HG03175 (cell line): ENCODE results near the gene EGF.
"Not testable (repeated sequence)": the region's sequence is repeated elsewhere in the genome, so short reads cannot be mapped to it uniquely, and the experiment has no call there.

Experiments used
- ATAC-seq: cut with Tn5 transposase; IDR thresholded peaks from one replicate; pipeline ENCODE4 v1.9.1; 2021; ENCODE audit warnings: mild to moderate bottlenecking, moderate library complexity; ENCODE audit not compliant: unreplicated experiment

EGF gene

DNA sequence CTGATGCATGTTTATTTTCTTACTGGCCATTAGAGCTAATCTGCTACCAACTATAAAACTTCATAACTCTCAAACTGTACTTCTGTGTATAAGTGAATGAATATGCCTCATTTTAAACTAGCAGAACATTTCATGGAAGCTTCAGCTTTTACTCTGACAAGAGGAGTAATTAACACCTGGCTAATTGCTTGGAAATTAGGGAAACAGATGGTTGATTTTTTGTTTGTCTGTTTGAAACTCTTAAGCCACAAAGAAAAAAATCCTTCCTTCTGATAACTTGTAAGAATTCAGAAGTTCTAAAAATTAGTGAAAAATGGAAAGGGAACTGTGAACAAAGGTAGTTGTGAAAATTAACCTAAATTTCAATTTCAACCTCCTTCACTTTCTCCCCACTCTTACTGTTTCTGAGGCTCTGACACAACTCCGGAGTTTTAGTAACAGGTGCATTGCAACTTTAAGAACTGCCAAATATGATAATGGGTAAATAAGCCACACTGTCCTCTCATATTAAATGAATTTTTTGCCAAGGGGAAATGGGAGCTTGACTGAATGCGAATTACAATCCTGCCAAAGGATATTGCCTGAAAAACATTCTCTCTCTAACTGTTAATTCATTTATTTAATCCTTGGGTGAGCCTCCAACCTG is 1.0 kb downstream of the EGF start:
- ATAC-seq, result no peak

DNA sequence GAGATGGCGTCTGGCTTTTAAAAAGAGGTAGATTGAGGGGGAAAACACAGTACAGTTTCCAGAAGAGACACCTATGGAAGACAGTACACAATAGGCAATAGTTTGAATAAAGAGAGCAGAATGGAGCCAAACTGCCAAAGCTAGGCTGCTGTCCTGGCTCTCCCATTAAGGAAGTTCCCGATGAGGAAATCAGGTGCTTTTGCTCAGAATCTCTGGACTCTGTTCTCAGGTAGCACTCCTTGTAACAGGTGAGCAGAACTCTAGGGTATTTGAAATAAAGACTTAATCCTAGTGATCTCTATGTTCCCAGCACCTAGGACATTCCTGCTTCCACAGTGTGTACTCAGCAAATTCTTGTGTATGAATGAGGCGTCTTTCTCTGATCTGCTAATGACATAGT is 1.6 kb downstream of the EGF start:
- no peak for ATAC-seq

DNA sequence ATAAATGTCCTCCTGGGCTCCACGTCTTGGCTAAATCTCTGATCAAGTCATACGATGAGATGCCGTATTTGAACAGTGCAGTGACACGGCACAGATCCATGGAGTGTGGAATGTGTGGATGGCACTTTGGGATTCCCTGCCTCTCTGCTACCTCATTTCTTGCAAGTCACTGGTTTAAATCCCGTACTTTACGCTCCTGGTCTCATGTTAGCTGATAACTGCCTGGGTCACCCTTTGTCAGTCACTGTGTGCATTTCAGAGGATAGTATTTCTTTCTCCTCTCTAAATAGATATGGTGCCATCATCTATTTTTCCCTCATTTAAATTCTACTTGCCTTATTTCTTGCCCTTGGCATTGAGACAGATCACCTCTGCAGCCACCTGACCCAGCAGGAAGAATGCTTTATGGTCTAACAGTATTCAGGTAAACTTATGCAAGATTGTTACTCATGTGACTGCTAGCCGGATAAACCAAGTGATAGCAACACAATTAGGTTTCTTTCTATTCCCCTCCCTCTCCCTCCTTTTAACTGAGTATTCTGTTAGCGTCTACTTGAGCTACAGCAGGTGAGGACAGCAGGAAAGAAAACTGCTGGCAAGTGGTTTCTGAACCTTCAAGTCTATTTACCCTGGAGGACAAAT is 2.8 kb downstream of the EGF start:
- ATAC-seq, result no peak

GRCh38 chr4:109916027-109916409 is 3.3 kb downstream of the EGF start:
- peak; percentile 44 for ATAC-seq

DNA sequence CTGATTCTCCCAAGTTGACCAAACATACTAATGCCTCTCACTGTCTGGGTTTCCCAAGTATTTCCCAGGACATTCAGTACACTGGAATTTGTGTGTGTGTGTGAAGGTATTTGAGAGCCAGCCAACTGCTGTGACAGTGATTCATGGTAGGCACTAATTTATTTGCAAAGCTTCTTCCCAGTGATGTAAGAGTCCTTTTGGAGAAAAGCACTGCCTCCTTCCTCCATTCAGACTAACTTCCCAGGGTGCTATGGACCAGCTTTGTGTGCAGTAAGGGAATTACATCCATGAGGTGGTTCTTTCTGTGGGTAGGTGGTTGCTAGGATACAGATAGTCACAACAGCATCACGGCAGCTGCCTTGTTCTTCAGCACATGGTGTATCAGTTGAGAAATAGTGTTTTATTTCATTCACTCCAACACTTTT is 8.7 kb downstream of the EGF start:
- no peak for ATAC-seq

DNA sequence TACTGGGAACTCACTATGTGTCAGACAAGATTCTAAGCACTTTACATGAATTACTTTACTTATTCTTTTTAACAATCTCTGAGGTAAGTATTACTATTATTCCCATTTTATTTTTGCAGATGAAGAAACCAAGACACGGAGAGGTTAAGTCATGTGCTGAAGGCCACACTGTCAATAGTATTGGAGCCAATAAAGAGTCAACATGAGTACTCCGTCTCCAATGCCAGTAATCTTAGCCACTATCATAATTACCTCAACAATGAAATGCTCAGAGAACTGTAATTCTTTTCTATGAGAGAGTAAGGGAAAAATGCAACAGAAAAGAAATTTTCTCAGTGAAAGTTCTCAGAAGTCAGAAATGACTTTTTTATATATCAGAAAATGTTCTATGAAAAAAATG is 12.7 kb downstream of the EGF start:
- ATAC-seq, result no peak

DNA sequence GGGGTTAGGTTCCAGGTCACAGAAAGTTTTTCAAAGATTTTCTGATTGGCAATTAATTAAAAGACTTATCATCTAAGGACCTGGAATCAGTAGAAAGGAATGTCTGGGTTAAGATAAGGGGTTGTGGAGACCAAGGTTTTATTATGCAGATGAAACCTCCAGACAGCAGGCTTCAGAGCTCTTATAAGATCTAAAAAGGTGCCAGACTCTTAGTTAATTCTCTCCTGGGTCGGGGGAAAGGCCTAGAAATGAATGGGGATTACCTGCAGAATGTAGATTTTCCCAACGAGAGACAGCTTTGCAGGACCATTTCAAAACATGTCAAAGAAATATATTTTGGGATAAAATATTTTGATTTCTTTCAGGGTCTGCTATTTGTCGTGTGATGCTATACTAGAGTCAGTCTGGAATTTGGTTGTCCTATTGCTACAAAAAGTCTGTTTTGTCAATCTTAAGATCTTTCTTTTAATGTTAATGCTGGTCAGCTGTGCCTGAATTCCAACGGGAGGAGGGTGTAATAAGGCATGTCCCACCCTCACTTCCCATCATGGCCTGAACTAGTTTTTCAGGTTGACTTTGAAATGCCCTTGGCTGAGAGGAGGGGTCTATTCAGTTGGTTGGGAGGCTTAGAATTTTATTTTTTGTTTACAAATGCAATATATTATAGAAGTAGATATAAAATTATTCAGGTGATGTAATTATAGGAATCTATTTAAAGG is 15.8 kb downstream of the EGF start:
- no peak for ATAC-seq

- no peak for ATAC-seq
These were observed 17.8 kb downstream of the EGF start for GRCh38 chr4:109930464-109930863.

DNA sequence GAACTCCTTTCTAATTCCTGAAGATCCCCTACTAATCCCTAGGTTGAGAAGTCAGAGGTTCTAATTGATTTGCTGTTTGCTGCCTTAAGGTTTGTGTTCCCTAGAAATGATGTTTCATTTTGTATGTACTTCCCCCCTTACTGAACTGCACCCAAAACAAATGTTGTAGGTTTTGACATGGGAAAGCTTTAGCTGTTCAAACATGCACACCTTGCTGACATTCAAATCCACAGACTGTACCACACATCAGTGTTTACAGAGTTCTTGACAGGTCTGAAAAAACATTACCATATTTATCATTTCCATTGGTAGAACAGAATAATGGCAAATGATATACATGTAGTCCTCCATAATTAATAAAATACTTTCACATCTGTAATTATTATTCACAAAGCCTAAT is 18.2 kb downstream of the EGF start:
- ATAC-seq, result no peak

- ATAC-seq, result no peak
These were observed 18.6 kb downstream of the EGF start for GRCh38 chr4:109931318-109931717.

- ATAC-seq, result not testable (repeated sequence)
These were observed 24.7 kb downstream of the EGF start for GRCh38 chr4:109937352-109937751.

DNA sequence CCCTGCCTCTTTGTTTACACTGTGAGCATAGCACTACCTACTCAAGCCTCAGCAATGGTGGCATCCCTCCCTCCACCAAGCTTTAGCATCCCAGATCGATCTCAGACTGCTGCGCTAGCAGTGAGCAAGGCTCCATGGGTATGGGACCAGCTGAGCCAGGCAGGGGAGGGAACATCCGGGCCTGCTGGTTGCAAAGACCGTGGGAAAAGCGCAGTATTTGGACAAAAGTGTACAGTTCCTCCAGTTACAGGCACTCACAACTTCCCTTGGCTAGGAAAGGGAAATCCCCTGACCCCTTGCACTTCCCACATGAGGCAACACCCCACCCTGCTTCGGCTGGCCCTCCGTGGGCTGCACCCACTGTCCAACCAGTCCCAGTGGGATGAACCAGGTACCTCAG is 26.5 kb downstream of the EGF start:
- no peak for ATAC-seq

GRCh38 chr4:109942292-109942926 is 29.7 kb downstream of the EGF start:
- no peak for ATAC-seq

DNA sequence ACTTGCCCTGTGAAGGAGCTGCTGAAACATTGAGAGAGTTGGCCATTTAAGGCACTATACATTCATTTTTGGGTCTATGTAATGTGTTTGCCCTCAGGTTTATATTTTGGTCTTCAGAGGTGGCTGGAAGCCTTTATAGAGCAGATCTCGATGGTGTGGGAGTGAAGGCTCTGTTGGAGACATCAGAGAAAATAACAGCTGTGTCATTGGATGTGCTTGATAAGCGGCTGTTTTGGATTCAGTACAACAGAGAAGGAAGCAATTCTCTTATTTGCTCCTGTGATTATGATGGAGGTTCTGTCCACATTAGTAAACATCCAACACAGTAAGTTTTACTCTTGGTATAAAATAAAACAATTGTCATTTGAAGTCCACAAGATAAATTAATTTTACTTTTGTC is 31.1 kb downstream of the EGF start:
- no peak for ATAC-seq

DNA sequence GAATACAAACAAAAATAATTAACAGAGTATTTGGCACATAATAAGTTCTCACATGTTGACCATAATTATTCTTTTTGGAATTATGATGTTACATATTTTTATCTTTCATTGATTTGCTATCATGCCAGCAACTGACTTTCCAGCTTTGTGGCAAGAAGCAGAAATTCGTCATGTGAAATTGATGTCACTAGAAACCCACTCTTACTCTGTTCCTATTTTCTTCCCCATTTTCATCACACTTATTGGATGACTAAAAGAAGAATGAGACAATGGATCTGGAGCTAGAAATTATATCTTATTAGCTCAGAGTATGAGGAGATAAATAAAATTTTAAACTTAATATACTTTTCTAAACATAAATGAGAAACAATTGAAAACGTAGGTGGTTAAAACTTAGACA is 31.9 kb downstream of the EGF start:
- no peak for ATAC-seq

DNA sequence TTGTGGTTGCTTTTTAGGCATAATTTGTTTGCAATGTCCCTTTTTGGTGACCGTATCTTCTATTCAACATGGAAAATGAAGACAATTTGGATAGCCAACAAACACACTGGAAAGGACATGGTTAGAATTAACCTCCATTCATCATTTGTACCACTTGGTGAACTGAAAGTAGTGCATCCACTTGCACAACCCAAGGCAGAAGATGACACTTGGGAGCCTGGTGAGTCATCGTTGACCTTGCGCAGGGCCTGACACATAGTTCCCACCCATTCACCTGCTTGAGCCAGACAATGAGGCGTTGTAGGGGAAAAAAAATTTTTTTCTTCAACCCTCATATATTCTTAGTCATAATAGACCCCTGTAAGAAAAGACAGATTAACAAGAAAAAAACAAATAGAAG is 32.4 kb downstream of the EGF start:
- no peak for ATAC-seq

DNA sequence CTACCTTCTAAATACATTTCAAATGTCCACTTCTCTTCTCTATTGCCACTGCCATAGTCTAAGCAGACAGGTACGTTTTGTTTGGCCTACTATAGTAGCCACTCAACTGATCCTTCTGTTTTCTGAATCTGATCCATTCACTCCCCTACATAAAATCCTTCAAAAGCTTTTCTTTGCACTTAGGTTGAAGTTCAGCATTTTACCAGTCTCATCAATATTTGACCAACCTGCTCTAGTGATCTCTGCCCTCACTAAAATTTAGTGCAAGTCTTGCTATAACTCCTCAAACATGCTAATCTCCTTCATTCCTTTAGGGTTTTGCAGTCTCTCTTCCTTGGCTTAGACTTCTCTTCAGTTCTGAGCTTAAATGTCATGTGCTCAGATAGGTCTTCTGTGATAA is 33.4 kb downstream of the EGF start:
- ATAC-seq, result no peak

DNA sequence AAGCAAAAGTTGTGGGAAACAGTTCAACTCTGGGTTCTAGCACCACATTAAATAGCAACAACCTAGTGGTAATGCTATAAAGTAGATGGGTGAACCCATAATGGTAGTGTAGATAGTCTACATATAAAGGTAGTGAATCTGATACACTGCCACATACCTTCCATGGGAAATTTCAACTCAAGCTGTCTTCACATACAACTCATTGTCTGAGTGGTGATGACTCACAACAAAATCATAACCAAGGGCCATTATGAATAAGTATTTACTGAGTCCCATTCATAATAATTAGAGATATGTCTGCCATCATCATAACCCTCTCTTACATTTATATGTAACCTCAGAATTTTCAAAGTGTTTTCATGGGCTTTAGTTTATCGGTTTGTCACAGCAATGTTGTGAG is 34.8 kb downstream of the EGF start:
- ATAC-seq, result no peak

GRCh38 chr4:109947918-109948317 is 35.2 kb downstream of the EGF start:
- ATAC-seq, result no peak

- ATAC-seq, result not testable (repeated sequence)
These were observed 36.5 kb downstream of the EGF start for GRCh38 chr4:109949099-109949718.

DNA sequence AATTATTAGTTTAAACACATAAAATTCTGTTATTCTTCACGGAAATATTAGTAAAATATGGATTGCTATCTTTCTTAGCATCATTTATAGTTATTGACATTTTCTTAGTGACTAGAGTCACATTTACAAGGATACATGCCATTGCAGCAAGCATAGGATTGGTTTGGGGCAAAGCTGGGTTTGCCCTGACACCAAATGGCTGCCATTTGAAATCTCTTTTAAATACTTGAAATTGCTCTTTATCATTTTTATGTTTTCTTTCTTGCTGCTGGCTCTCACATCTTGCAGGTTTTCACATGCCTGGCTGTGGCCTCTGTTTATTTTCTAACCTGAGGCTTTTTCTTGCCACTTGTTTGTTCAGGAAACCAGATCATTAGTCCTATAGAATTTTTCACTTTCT is 39.9 kb downstream of the EGF start:
- ATAC-seq, result no peak
